ENCODE results near the gene KLHL41. TPM values are rescaled to one million over a fixed set of nuclear protein-coding genes. Genes with fewer than 3 reads are reported as not detected.

Gene KLHL41
- total RNA-seq, 3 donors from 2014 or later (not counting 1 experiment from before 2014, with no cell fraction given) = not detected

- 95% methylated on average over 4 of the region's 4 CpGs for WGBS (ENCODE audit: insufficient coverage)
- ATAC-seq (no peak), DNase-seq (no peak)
- no peaks in the 10 kb centered on the region for H3K9me3 ChIP-seq (ENCODE audit: control insufficient read depth, insufficient read depth, low read length)
- H3K4me3 ChIP-seq (ENCODE audit: low read length) = no peak overlapping the region
- H3K9me3 Mint-ChIP-seq = no peaks in the 10 kb centered on the region
- no peak overlapping the region for H3K27ac Mint-ChIP-seq
- H3K4me1 Mint-ChIP-seq = no peaks in the 10 kb centered on the region
- no peaks in the 10 kb centered on the region for H3K36me3 Mint-ChIP-seq
- H3K4me3 Mint-ChIP-seq = no peak overlapping the region
- no peaks in the 10 kb centered on the region for H3K4me1 ChIP-seq (ENCODE audit: control insufficient read depth, insufficient read depth, low read length)
- no peaks in the 10 kb centered on the region for H3K36me3 ChIP-seq (ENCODE audit: control insufficient read depth, insufficient read depth, low read length)
- intact Hi-C loops (cut with micrococcal nuclease) = no loop called here
- H3K27ac ChIP-seq (ENCODE audit: low read length) = no peak overlapping the region
- H3K27me3 ChIP-seq (ENCODE audit: control insufficient read depth, insufficient read depth, low read length) = no peaks in the 10 kb centered on the region
- H3K27me3 Mint-ChIP-seq (ENCODE audit: low read depth in 2 of 2) = peaks cover 0 to 7% of the 10 kb centered on the region in 2 donors
- no peak for TF ChIP-seq CTCF (IDR thresholded peaks at IDR 0.05)
Measured at GRCh38 chr2:169510496-169510895, 994 bp downstream of the KLHL41 start.

- Histone ChIP-seq H3K4me1 (ENCODE audit: control insufficient read depth, insufficient read depth, low read length) (no peaks in the 10 kb centered on the region), H3K4me3 (ENCODE audit: low read length) (no peak overlapping the region), H3K9me3 (ENCODE audit: control insufficient read depth, insufficient read depth, low read length) (no peaks in the 10 kb centered on the region), H3K27me3 (ENCODE audit: control insufficient read depth, insufficient read depth, low read length) (no peaks in the 10 kb centered on the region), H3K36me3 (ENCODE audit: control insufficient read depth, insufficient read depth, low read length) (no peaks in the 10 kb centered on the region), H3K27ac (ENCODE audit: low read length) (no peak overlapping the region)
- intact Hi-C loops (cut with micrococcal nuclease) = no loop called here
- ATAC-seq (no peak), DNase-seq (no peak)
- no peak overlapping the region for H3K27ac Mint-ChIP-seq
- no peaks in the 10 kb centered on the region for H3K9me3 Mint-ChIP-seq
- H3K4me3 Mint-ChIP-seq = no peak overlapping the region
- WGBS (ENCODE audit: insufficient coverage) = 100% methylated on average over 1 of the region's 1 CpG
- no peaks in the 10 kb centered on the region for H3K4me1 Mint-ChIP-seq
- no peaks in the 10 kb centered on the region for H3K36me3 Mint-ChIP-seq
- TF ChIP-seq CTCF (IDR thresholded peaks at IDR 0.05) = no peak
- H3K27me3 Mint-ChIP-seq (ENCODE audit: low read depth in 2 of 2) = peaks cover 0 to 8% of the 10 kb centered on the region in 2 donors
Measured at GRCh38 chr2:169511818-169512217, 2.3 kb downstream of the KLHL41 start.

- no peak overlapping the region for H3K27ac Mint-ChIP-seq
- DNase-seq (no peak), ATAC-seq (no peak)
- no peaks in the 10 kb centered on the region for H3K36me3 Mint-ChIP-seq
- H3K4me3 Mint-ChIP-seq = no peak overlapping the region
- intact Hi-C loops (cut with micrococcal nuclease) = no loop called here
- H3K27me3 ChIP-seq (ENCODE audit: control insufficient read depth, insufficient read depth, low read length) = no peaks in the 10 kb centered on the region
- H3K4me1 Mint-ChIP-seq = no peaks in the 10 kb centered on the region
- no peaks in the 10 kb centered on the region for H3K9me3 Mint-ChIP-seq
- no peak overlapping the region for H3K27ac ChIP-seq (ENCODE audit: low read length)
- no peaks in the 10 kb centered on the region for H3K36me3 ChIP-seq (ENCODE audit: control insufficient read depth, insufficient read depth, low read length)
- TF ChIP-seq CTCF (IDR thresholded peaks at IDR 0.05) = no peak
- no peaks in the 10 kb centered on the region for H3K4me1 ChIP-seq (ENCODE audit: control insufficient read depth, insufficient read depth, low read length)
- H3K4me3 ChIP-seq (ENCODE audit: low read length) = no peak overlapping the region
- H3K27me3 Mint-ChIP-seq (ENCODE audit: low read depth in 2 of 2) = peaks cover 0 to 8% of the 10 kb centered on the region in 2 donors
- no peaks in the 10 kb centered on the region for H3K9me3 ChIP-seq (ENCODE audit: control insufficient read depth, insufficient read depth, low read length)
- 100% methylated on average over 2 of the region's 2 CpGs for WGBS (ENCODE audit: insufficient coverage)
Measured at GRCh38 chr2:169512525-169512924, 3.0 kb downstream of the KLHL41 start.

- Histone ChIP-seq H3K27ac (ENCODE audit: low read length) (no peak overlapping the region), H3K27me3 (ENCODE audit: control insufficient read depth, insufficient read depth, low read length) (no peaks in the 10 kb centered on the region), H3K9me3 (ENCODE audit: control insufficient read depth, insufficient read depth, low read length) (no peaks in the 10 kb centered on the region), H3K4me3 (ENCODE audit: low read length) (no peak overlapping the region), H3K36me3 (ENCODE audit: control insufficient read depth, insufficient read depth, low read length) (no peaks in the 10 kb centered on the region), H3K4me1 (ENCODE audit: control insufficient read depth, insufficient read depth, low read length) (no peaks in the 10 kb centered on the region)
- H3K27ac Mint-ChIP-seq = no peak overlapping the region
- no peak for DNase-seq
- H3K36me3 Mint-ChIP-seq = no peaks in the 10 kb centered on the region
- WGBS (ENCODE audit: insufficient coverage) = 71% methylated on average over 1 of the region's 1 CpG
- ATAC-seq = no peak
- no peak for TF ChIP-seq CTCF (IDR thresholded peaks at IDR 0.05)
- no peaks in the 10 kb centered on the region for H3K9me3 Mint-ChIP-seq
- intact Hi-C loops (cut with micrococcal nuclease) = no loop called here
- no peak overlapping the region for H3K4me3 Mint-ChIP-seq
- H3K4me1 Mint-ChIP-seq = no peaks in the 10 kb centered on the region
- H3K27me3 Mint-ChIP-seq (ENCODE audit: low read depth in 2 of 2) = peaks cover 0 to 8% of the 10 kb centered on the region in 2 donors
Measured at GRCh38 chr2:169513094-169513493, 3.6 kb downstream of the KLHL41 start.
